ENCODE data around the gene TBC1D1.

DNA sequence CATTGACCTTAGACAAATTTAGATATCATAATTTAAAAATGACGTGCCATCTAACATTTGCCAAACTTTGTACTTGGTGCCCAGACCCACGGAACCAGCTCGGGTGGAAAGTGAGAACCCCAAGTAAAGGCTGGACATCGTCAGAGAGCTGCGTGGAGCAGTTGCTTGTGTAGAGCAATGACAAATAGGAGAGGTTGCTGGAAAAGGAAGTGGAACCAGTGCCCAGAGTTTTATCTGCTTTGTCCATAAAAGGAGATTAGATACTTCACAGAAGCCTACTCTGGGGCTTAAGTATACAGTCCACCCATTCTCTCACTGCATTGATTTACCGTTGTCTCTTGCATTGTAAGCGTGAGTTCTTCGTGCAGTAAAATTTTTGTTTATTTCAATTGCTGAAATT, 5.4 kb upstream of the TBC1D1 start:
- TF ChIP-seq CTCF (conservative IDR thresholded peaks at IDR 0.05; ENCODE audit: low read depth, low read length) = no peak
- TF ChIP-seq EZH2 (IDR thresholded peaks at IDR 0.05; ENCODE audit: low read length, unreplicated experiment) = no peak
- no peak for TF ChIP-seq EZH2phosphoT487 (IDR thresholded peaks at IDR 0.05; ENCODE audit: borderline replicate concordance, low read length)

Data from PC-3 (cell line).